HG03039 (cell line): ENCODE data around the gene CBFA2T3.

ENCODE experiments used
- ATAC-seq: cut with Tn5 transposase; IDR thresholded peaks from one replicate; pipeline ENCODE4 v1.9.1; 2021; ENCODE audit warnings: mild to moderate bottlenecking, moderate library complexity; ENCODE audit not compliant: unreplicated experiment

The CBFA2T3 gene

GRCh38 chr16:88826070-88826840, 150.8 kb downstream of the CBFA2T3 start:
- no peak for ATAC-seq

GRCh38 chr16:88825146-88825545, 151.9 kb downstream of the CBFA2T3 start:
- ATAC-seq, result no peak
